ENCODE measurements around the gene HAGH. TPM values are rescaled to one million over a fixed set of nuclear protein-coding genes. Genes with fewer than 3 reads are reported as not detected.

HAGH gene
- total RNA-seq, 6 donors from 2014 or later, result 84.5 to 251 (median 122) TPM

- no peak overlapping the region for H3K4me3 ChIP-seq
- no peak for ATAC-seq (ENCODE audit: low FRiP score in 2 of 2)
- TF ChIP-seq EP300 (IDR thresholded peaks at IDR 0.05) (no peak), POLR2A (IDR thresholded peaks at IDR 0.05) (no peak), CTCF (IDR thresholded peaks at IDR 0.05) (no peak), POLR2AphosphoS5 (IDR thresholded peaks at IDR 0.05) (no peak)
- DNase-seq, result peak in 1 of 2 donors; percentile 78
- 96 to 100% methylated on average over 7 to 20 of the region's 21 CpGs for WGBS, 2 donors
- peaks cover 2 to 10% (median 3%) of the 10 kb centered on the region in 4 donors for H3K4me1 ChIP-seq
- H3K27me3 ChIP-seq, result no peaks in the 10 kb centered on the region
- H3K27ac ChIP-seq, result no peak overlapping the region
- H3K9me3 ChIP-seq, result no peaks in the 10 kb centered on the region
- H3K36me3 ChIP-seq, result peaks cover 27 to 98% (median 83%) of the 10 kb centered on the region in 4 donors
Measured at GRCh38 chr16:1764971-1765370, 61.7 kb downstream of the HAGH start.

- Histone ChIP-seq H3K4me1 (peaks cover 0 to 1% (median 0%) of the 10 kb centered on the region in 4 donors), H3K36me3 (peaks cover 27 to 92% (median 84%) of the 10 kb centered on the region in 4 donors), H3K4me3 (no peak overlapping the region), H3K9me3 (no peaks in the 10 kb centered on the region), H3K27me3 (no peaks in the 10 kb centered on the region), H3K27ac (no peak overlapping the region)
- WGBS, 2 donors, result 80 to 85% methylated on average over 48 to 68 of the region's 81 CpGs
- TF ChIP-seq EP300 (IDR thresholded peaks at IDR 0.05) (no peak), CTCF (IDR thresholded peaks at IDR 0.05) (peak in 2 of 6 experiments; percentile 16 to 19), POLR2AphosphoS5 (IDR thresholded peaks at IDR 0.05) (no peak), POLR2A (IDR thresholded peaks at IDR 0.05) (no peak)
- ATAC-seq (ENCODE audit: low FRiP score in 2 of 2) (no peak), DNase-seq (peak in 1 of 2 donors; percentile 81)
Measured at GRCh38 chr16:1763521-1764511, 62.8 kb downstream of the HAGH start.

- Histone ChIP-seq H3K27me3 (no peaks in the 10 kb centered on the region), H3K4me3 (no peak overlapping the region), H3K9me3 (no peaks in the 10 kb centered on the region), H3K36me3 (peaks cover 27 to 90% (median 83%) of the 10 kb centered on the region in 4 donors), H3K27ac (no peak overlapping the region), H3K4me1 (no peaks in the 10 kb centered on the region)
- ATAC-seq (ENCODE audit: low FRiP score in 2 of 2) (no peak), DNase-seq (peak in 1 of 2 donors; percentile 78)
- WGBS, 2 donors, result 85 to 95% methylated on average over 12 to 14 of the region's 24 CpGs
- TF ChIP-seq POLR2A (IDR thresholded peaks at IDR 0.05) (no peak), POLR2AphosphoS5 (IDR thresholded peaks at IDR 0.05) (no peak), CTCF (IDR thresholded peaks at IDR 0.05) (no peak), EP300 (IDR thresholded peaks at IDR 0.05) (no peak)
Measured at GRCh38 chr16:1762879-1763520, 63.6 kb downstream of the HAGH start.

- no peaks in the 10 kb centered on the region for H3K27me3 ChIP-seq
- no peak overlapping the region for H3K4me3 ChIP-seq
- H3K9me3 ChIP-seq, result no peaks in the 10 kb centered on the region
- TF ChIP-seq CTCF (IDR thresholded peaks at IDR 0.05), result no peak
- TF ChIP-seq EP300 (IDR thresholded peaks at IDR 0.05), result no peak
- TF ChIP-seq POLR2A (IDR thresholded peaks at IDR 0.05), result no peak
- TF ChIP-seq POLR2AphosphoS5 (IDR thresholded peaks at IDR 0.05), result no peak
- WGBS, 2 donors, result 92 to 93% methylated on average over 28 to 30 of the region's 30 CpGs
- H3K27ac ChIP-seq, result no peak overlapping the region
- no peak for ATAC-seq (ENCODE audit: low FRiP score in 2 of 2)
- peak in 1 of 2 donors; percentile 79 for DNase-seq
- H3K4me1 ChIP-seq, result no peaks in the 10 kb centered on the region
- H3K36me3 ChIP-seq, result peaks cover 27 to 90% (median 82%) of the 10 kb centered on the region in 4 donors
Measured at GRCh38 chr16:1762196-1762878, 64.3 kb downstream of the HAGH start.

Measured in upper lobe of left lung (tissue), 6 donors.